ENCODE results near the gene NIPAL1.

Gene NIPAL1

DNA sequence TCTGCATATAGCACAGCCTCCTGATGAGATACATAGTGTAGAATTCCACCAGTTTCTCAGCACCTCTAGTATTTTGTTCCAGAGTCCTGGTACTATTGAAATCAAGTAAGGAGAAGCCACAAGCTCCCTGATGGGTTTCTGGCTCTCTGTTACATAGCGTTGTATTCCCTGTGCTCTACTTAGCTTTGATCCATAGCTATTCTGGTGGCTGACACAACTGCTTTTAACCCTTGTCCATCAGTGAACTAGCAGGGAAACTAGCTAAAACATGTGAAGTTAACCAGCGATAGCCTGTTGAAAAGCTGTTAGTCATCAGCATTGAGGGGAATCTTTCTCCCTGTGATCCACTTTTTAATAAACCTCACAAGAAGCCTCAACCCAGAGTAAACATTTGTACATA lies 26.9 kb downstream of the NIPAL1 start:
- no peaks in the 10 kb centered on the region for H3K79me2 ChIP-seq (ENCODE audit: low read length)
- no peaks in the 10 kb centered on the region for H3K36me3 ChIP-seq (replicated peaks; ENCODE audit: insufficient read depth, low read length)
- H3K9me3 ChIP-seq (replicated peaks; ENCODE audit: insufficient read depth, low read length), result no peaks in the 10 kb centered on the region
- no peak overlapping the region for H3K27ac ChIP-seq (ENCODE audit: low read length)
- no peak for DNase-seq
- TF ChIP-seq, protein P1, sequence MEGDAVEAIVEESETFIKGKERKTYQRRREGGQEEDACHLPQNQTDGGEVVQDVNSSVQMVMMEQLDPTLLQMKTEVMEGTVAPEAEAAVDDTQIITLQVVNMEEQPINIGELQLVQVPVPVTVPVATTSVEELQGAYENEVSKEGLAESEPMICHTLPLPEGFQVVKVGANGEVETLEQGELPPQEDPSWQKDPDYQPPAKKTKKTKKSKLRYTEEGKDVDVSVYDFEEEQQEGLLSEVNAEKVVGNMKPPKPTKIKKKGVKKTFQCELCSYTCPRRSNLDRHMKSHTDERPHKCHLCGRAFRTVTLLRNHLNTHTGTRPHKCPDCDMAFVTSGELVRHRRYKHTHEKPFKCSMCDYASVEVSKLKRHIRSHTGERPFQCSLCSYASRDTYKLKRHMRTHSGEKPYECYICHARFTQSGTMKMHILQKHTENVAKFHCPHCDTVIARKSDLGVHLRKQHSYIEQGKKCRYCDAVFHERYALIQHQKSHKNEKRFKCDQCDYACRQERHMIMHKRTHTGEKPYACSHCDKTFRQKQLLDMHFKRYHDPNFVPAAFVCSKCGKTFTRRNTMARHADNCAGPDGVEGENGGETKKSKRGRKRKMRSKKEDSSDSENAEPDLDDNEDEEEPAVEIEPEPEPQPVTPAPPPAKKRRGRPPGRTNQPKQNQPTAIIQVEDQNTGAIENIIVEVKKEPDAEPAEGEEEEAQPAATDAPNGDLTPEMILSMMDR (IDR thresholded peaks at IDR 0.05; ENCODE audit: low read length), result no peak
- no peak for TF ChIP-seq EZH2 (optimal IDR thresholded peaks at IDR 0.05; ENCODE audit: low read depth, low read length)
- TF ChIP-seq EZH2phosphoT487 (IDR thresholded peaks at IDR 0.05; ENCODE audit: low read length), result no peak
- H4K20me1 ChIP-seq (ENCODE audit: insufficient read depth, low read length), result peaks cover 10% of the 10 kb centered on the region; the same call in 1 of the 2 replicates
- no peak overlapping the region for H3K4me2 ChIP-seq (ENCODE audit: low read depth, low read length)
- H3K9me2 ChIP-seq (replicated peaks; ENCODE audit: insufficient read depth, low read length), result no peaks in the 10 kb centered on the region
- no peaks in the 10 kb centered on the region for H3F3A ChIP-seq (ENCODE audit: insufficient read depth, low read length)
- H3K9ac ChIP-seq (ENCODE audit: low read length), result no peak overlapping the region
- peaks cover 98% of the 10 kb centered on the region for H3K27me3 ChIP-seq (replicated peaks; ENCODE audit: insufficient read depth, low read length)
- H3K4me3 ChIP-seq (ENCODE audit: low read length), result no peak overlapping the region
- peaks cover 3% of the 10 kb centered on the region; the same call in 1 of the 2 replicates for H3K4me1 ChIP-seq (ENCODE audit: low read length)
- H2AFZ ChIP-seq (ENCODE audit: low read length), result no peak overlapping the region

DNA sequence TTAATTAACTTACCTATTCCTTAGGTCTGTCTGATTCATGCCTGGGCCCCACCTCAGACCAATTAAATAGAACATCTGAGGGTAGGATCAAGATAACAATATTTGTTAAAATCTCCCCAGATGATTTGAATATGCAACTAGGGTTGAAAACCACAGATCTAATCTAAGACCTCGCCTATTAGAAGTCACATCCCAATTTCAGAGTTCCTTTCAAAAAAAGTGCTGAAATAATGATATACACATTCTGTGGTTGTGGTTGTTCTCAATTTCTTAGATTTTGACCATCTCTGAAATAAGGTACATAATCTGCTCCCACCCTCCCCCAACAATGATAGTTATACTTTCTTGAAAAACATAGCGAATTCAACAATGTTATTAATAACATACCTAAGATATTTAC lies 27.7 kb downstream of the NIPAL1 start:
- Histone ChIP-seq H3K79me2 (ENCODE audit: low read length) (no peaks in the 10 kb centered on the region), H4K20me1 (ENCODE audit: insufficient read depth, low read length) (peaks cover 10% of the 10 kb centered on the region; the same call in 1 of the 2 replicates), H3F3A (ENCODE audit: insufficient read depth, low read length) (no peaks in the 10 kb centered on the region; the same call in 1 of the 2 replicates), H3K4me1 (ENCODE audit: low read length) (peaks cover 3% of the 10 kb centered on the region; the same call in 1 of the 2 replicates), H3K36me3 (replicated peaks; ENCODE audit: insufficient read depth, low read length) (no peaks in the 10 kb centered on the region), H3K9me2 (replicated peaks; ENCODE audit: insufficient read depth, low read length) (no peaks in the 10 kb centered on the region), H3K4me3 (ENCODE audit: low read length) (no peak overlapping the region), H3K9ac (ENCODE audit: low read length) (no peak overlapping the region), H3K4me2 (ENCODE audit: low read depth, low read length) (no peak overlapping the region), H3K27me3 (replicated peaks; ENCODE audit: insufficient read depth, low read length) (peaks cover 98% of the 10 kb centered on the region), H2AFZ (ENCODE audit: low read length) (no peak overlapping the region), H3K9me3 (replicated peaks; ENCODE audit: insufficient read depth, low read length) (no peaks in the 10 kb centered on the region), H3K27ac (ENCODE audit: low read length) (no peak overlapping the region)
- no peak for DNase-seq
- TF ChIP-seq EZH2phosphoT487 (IDR thresholded peaks at IDR 0.05; ENCODE audit: low read length), result no peak
- TF ChIP-seq, protein P1 (IDR thresholded peaks at IDR 0.05; ENCODE audit: low read length), result no peak
- no peak for TF ChIP-seq EZH2 (optimal IDR thresholded peaks at IDR 0.05; ENCODE audit: low read depth, low read length)

DNA sequence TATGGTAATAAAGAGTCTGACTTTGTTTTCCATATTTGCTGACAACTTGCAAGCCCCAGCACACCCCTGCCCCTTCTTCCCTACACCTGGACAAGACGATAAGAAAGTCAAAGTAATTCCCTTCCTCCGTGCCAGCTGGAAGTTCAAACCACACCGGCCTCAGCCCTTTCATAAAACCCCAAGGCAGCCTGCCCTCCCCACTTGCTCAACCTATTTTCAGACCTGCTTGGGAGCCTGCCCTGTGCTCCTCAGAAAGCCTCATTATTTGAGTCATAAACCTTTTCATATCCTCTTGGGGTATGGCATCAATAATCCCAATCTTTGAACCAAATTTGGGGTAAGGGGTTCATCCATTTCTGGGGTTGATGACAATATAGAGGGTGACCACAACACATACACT lies 29.5 kb downstream of the NIPAL1 start:
- no peaks in the 10 kb centered on the region for H3K9me3 ChIP-seq (replicated peaks; ENCODE audit: insufficient read depth, low read length)
- no peaks in the 10 kb centered on the region for H3K79me2 ChIP-seq (ENCODE audit: low read length)
- H3K4me3 ChIP-seq (ENCODE audit: low read length), result no peak overlapping the region
- TF ChIP-seq EZH2 (optimal IDR thresholded peaks at IDR 0.05; ENCODE audit: low read depth, low read length), result no peak
- TF ChIP-seq, protein P1 (IDR thresholded peaks at IDR 0.05; ENCODE audit: low read length), result no peak
- no peak for TF ChIP-seq EZH2phosphoT487 (IDR thresholded peaks at IDR 0.05; ENCODE audit: low read length)
- H3K27me3 ChIP-seq (replicated peaks; ENCODE audit: insufficient read depth, low read length), result peaks cover 99% of the 10 kb centered on the region
- H3K4me2 ChIP-seq (ENCODE audit: low read depth, low read length), result no peak overlapping the region
- H3K4me1 ChIP-seq (ENCODE audit: low read length), result peaks cover 3% of the 10 kb centered on the region; the same call in 1 of the 2 replicates
- no peaks in the 10 kb centered on the region; the same call in 1 of the 2 replicates for H3F3A ChIP-seq (ENCODE audit: insufficient read depth, low read length)
- H3K27ac ChIP-seq (ENCODE audit: low read length), result no peak overlapping the region
- no peak overlapping the region for H3K9ac ChIP-seq (ENCODE audit: low read length)
- H3K36me3 ChIP-seq (replicated peaks; ENCODE audit: insufficient read depth, low read length), result no peaks in the 10 kb centered on the region
- H3K9me2 ChIP-seq (replicated peaks; ENCODE audit: insufficient read depth, low read length), result no peaks in the 10 kb centered on the region
- H4K20me1 ChIP-seq (ENCODE audit: insufficient read depth, low read length), result peaks cover 10% of the 10 kb centered on the region; the same call in 1 of the 2 replicates
- DNase-seq, result no peak
- H2AFZ ChIP-seq (ENCODE audit: low read length), result no peak overlapping the region

All from MM.1S (cell line).